HG03521 (cell line): ENCODE measurements around the gene LRRC7.
"Not testable (repeated sequence)": the region's sequence is repeated elsewhere in the genome, so short reads cannot be mapped to it uniquely, and the experiment has no call there.

Experiments
- ATAC-seq: cut with Tn5 transposase; IDR thresholded peaks from one replicate; pipeline ENCODE4 v1.9.1; 2021; ENCODE audit warnings: mild to moderate bottlenecking, moderate library complexity; ENCODE audit not compliant: unreplicated experiment

LRRC7 gene

GRCh38 chr1:69862906-69863305 is 295.2 kb downstream of the LRRC7 start:
- ATAC-seq = no peak

DNA sequence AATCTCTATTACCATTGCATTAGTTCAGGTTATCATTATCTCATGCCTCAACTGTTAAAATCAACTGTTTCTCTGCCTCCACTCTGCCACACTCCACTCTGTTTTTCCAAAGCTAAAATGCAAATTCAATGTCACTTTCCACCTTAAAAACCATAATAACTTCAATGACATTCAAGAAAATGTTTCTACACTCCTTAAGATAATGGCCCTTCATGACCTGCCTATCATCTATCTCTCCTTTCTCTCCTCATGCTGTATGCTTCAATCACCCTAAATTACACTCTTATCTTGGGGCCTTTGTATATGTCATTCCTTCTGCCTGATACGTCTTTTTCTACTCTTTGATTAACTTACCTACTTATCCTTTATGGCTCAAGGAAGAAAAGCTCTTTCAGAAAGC is 296.0 kb downstream of the LRRC7 start:
- ATAC-seq = no peak

GRCh38 chr1:69871412-69871811 is 303.7 kb downstream of the LRRC7 start:
- no peak for ATAC-seq

- ATAC-seq = no peak
Measured at GRCh38 chr1:69878338-69878737, 310.6 kb downstream of the LRRC7 start.

DNA sequence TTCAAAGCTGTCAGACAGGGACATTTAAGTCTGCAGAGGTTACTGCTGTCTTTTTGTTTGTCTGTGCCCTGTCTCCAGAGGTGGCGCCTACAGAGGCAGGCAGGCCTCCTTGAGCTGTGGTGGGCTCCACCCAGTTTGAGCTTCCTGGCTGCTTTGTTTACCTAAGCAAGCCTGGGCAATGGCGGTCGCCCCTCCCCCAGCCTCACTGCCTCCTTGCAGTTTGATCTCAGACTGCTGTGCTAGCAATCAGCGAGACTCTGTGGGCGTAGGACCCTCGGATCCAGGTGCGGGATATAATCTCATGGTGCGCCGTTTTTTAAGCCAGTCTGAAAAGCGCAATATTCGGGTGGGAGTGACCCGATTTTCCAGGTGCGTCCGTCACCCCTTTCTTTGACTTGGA is 320.3 kb downstream of the LRRC7 start:
- not testable (repeated sequence) for ATAC-seq

DNA sequence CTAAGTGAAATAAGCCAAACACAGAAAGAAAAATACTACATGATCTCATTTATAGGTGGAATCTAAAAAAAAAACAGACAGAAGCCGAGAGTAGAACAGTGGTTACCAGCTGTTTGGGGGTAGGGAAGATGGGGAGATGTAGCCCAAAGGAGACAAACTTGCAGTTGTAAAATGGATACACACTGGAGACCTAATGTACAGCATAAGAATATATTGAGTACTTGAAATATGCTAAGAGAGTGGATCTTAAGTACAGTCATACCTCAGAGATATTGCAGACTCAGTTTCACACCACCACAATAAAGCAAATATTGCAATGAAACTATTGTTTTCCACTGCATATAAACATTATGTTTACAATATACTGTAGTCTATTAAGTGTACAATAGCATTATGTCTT is 320.9 kb downstream of the LRRC7 start:
- no peak for ATAC-seq

- no peak for ATAC-seq
Measured at GRCh38 chr1:69898403-69898947, 330.8 kb downstream of the LRRC7 start.

- ATAC-seq = no peak
Measured at GRCh38 chr1:69911301-69911801, 343.6 kb downstream of the LRRC7 start.

GRCh38 chr1:69913977-69914376 is 346.3 kb downstream of the LRRC7 start:
- no peak for ATAC-seq

DNA sequence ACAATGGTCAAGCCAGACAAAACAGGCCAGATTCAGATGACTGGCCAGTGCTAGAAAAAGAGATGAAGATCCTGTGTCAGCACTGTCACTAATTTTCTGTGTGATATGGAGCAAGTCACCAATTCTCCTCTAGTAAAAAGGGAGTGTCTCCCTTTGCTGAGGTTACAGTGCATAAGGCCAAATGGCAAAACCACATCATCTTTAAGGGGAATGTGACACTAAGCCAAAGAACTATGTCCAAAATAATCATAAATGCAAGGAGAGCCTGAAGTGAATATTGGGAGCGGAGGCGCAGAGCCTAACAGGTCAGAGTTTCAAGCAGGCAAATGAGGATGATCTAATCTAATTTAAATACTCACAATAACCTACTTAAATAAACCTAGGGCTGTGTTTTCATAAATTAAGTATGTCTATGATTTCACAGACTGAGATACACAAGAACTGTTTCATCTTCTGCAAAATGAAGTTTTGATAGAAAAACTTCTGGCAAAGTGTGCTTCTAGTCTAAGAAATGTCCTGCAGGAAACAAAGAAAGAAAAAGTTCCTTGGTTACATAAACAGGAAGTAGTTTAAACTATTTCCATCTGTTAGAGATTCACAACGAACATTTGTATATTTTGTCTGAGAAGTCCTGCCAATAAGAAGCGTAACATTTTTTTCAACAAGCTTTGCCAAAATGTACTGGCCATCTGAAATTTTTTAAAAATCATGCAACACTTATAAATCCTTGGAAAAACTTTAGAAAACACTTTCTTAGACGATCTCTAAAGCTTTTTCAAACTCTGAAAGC is 347.4 kb downstream of the LRRC7 start:
- no peak for ATAC-seq

DNA sequence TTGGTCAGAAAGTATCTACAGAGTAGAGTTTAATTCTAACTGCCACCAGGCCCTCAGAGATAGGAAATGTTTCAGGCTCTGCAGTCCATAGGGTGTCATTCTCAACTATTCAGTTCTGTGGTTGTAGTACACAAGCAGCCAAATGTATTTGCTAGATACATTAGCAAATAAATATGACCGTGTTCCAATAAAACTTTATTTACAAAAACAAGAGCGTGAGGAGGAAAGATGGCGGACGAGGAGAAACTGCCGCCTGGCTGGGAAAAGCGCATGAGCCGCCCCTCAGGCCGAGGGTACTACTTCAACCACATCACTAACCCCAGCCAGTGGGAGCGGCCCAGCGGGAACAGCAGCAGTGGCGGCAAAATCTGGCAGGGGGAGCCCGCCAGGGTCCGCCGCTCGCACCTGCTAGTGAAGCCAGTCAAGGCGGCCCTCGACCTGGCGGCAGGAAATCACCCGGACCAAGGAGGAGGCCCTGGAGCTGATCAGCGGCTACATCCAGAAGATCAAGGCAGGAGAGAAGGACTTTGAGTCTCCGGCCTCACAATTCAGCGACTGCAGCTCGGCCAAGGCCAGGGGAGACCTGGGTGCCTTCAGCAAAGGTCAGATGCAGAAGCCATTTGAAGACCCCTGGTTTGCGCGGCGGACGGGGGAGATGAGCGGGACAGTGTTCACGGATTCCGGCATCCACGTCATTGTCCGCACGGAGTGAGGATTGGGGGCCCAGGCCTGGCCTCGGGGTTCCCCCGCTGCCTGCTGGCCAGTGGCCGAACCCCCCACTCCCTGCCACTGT is 351.6 kb downstream of the LRRC7 start:
- ATAC-seq = no peak

DNA sequence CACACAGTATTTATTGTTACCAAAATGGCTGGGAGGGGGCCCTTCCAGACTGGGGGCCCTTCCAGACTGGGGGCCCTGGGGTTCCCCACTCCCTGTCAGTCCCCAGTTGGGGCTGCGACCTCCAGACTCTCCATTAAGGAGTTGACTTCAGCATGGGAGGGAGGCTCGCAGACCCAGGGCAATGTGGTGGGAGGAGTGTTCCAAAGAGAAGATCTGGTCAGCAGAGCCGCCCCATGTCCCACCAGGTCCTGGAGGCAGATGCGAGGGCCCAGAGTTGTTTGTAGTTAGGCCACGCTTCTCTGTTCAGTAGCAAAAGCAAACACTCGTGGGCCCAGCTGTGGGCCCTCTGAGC is 352.2 kb downstream of the LRRC7 start:
- ATAC-seq = no peak

GRCh38 chr1:69920426-69920825 is 352.7 kb downstream of the LRRC7 start:
- no peak for ATAC-seq

GRCh38 chr1:69921486-69921885 is 353.8 kb downstream of the LRRC7 start:
- ATAC-seq = no peak

DNA sequence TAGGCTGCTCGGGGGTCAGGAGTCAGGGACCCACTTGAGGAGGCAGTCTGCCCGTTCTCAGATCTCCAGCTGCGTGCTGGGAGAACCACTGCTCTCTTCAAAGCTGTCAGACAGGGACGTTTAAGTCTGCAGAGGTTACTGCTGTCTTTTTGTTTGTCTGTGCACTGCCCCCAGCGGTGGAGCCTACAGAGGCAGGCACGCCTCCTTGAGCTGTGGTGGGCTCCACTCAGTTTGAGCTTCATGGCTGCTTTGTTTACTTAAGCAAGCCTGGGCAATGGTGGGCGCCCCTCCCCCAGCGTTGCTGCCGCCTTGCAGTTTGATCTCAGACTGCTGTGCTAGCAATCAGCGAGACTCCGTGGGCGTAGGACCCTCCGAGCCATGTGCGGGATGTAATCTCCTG is 360.5 kb downstream of the LRRC7 start:
- ATAC-seq = not testable (repeated sequence)

DNA sequence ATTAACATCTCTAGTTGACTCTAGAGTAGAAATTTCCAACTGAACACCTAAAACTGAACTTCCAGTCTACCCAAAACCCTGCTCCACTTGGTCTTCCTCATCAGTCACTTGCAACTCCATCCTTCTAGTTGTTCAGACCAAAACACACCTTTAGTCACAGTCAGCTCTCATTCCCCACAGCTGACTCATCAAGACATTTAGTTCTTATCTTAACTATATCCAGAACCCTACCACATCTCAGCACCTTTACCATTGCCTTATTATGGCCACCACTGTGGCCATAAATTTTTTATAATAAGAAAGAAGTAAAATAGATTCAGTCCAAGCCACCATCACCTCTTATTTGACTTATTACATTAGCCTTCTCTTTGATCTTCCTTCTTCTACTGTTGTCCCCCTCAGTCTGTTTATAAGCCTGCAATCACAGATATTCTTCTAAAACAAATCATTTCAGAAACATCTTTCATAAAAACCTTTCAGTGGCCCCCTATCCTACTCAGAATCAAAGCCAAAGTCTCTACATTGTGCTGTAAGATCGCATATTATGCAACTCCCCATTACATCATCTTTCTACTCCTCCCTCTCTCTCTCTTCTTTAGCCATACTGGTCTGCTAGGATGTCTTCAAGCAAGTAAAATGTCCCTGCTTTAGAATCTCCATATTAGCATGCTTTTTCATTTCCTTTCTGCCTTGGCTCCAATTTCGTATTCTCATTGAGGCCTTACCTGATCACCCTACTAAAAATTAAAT is 361.8 kb downstream of the LRRC7 start:
- no peak for ATAC-seq

GRCh38 chr1:69930396-69930795 is 362.7 kb downstream of the LRRC7 start:
- no peak for ATAC-seq

DNA sequence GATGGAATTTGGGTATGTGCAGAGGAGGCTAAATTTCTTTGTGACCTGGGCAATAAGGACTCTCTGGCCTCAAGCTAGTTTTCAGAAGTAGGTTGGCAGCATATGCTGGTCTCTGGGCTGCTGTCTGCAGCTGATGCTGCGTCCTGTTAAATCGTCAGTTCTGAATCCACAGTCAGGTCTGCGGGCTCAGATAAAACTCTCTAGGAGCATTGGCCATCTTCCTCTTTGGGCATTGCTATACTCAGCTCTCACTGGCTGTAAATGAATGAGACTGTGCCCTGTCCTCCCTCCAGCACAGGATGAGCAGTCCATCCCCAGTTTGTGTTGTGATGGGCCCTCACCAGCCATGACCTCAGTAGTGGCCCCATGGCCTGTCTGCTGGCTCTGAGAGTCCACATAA is 365.0 kb downstream of the LRRC7 start:
- ATAC-seq = no peak

- ATAC-seq = no peak
Measured at GRCh38 chr1:69940231-69940630, 372.5 kb downstream of the LRRC7 start.

- no peak for ATAC-seq
Measured at GRCh38 chr1:69940816-69941215, 373.1 kb downstream of the LRRC7 start.

DNA sequence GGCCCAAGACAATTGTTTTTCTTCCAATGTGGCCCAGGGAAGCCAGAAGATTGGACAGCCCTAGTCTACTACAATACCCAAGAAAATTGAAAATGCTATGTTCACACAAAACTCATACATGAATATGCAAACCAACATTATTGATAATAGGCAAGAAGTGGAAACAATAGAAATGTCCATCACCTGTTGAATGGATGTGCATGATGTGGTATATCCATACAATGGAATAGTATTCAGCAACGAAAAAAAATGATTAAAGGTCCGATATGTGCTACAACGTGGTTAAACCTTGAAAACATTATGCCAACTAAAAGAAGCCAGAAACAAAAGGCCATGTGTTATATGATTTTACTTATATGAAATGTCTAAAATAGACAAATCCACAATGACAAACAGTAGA is 375.3 kb downstream of the LRRC7 start:
- ATAC-seq = no peak
